LoVo (cell line): ENCODE measurements around the gene MICALL1.

ENCODE experiments used
- DNase-seq: peaks from one replicate; pipeline ENCODE4 v3.0.0-alpha.2; 2016; ENCODE audit warnings: low spot score

MICALL1 gene, protein sequence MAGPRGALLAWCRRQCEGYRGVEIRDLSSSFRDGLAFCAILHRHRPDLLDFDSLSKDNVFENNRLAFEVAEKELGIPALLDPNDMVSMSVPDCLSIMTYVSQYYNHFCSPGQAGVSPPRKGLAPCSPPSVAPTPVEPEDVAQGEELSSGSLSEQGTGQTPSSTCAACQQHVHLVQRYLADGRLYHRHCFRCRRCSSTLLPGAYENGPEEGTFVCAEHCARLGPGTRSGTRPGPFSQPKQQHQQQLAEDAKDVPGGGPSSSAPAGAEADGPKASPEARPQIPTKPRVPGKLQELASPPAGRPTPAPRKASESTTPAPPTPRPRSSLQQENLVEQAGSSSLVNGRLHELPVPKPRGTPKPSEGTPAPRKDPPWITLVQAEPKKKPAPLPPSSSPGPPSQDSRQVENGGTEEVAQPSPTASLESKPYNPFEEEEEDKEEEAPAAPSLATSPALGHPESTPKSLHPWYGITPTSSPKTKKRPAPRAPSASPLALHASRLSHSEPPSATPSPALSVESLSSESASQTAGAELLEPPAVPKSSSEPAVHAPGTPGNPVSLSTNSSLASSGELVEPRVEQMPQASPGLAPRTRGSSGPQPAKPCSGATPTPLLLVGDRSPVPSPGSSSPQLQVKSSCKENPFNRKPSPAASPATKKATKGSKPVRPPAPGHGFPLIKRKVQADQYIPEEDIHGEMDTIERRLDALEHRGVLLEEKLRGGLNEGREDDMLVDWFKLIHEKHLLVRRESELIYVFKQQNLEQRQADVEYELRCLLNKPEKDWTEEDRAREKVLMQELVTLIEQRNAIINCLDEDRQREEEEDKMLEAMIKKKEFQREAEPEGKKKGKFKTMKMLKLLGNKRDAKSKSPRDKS

DNA sequence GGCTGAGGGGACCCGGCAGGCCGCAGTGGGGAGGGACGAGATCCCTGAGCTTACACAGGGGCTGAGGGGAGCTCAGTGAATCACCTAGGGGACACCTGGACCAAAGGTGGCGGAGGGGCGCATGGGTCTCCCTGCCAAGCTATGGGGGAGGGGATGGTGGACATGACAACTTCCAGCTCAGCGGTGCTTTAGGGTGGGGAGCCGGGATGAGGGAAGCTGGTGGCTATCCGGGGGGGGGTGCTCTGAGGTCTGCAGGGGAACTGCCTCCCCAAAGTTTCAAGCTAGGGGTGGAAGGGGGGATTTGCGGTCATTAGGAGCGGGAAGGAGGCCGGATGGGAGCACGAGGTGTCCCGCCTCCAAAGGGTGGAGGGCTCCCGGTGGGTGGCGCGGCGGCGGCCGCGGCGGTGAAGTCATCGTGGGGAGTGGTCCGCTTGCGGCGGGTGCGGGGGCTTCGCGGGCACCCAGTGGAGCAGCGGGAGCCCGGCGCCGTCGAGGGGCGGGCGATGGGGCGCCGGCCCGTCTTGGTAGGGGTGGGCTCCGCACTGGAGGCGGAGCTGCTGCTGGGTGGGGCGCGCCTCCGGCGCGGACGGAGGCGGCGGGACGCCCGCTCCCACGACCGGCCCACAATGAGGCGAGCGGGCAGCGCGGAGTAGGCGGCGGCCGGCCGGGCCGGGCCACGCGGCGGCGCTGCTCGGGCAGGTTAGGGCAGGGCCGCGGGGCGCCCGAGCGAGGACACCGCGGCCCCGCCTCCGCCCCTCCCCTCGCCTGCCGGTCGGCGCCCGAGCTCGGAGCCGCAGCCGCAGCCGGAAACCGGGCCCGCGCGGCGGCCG, at the start of gene MICALL1:
TSS of gene MICALL1 (plus strand) at position 764 of the 830 bp plus-strand sequence. CDS start 126 bp downstream, outside the sequence.
- peak; percentile 87 for DNase-seq

DNA sequence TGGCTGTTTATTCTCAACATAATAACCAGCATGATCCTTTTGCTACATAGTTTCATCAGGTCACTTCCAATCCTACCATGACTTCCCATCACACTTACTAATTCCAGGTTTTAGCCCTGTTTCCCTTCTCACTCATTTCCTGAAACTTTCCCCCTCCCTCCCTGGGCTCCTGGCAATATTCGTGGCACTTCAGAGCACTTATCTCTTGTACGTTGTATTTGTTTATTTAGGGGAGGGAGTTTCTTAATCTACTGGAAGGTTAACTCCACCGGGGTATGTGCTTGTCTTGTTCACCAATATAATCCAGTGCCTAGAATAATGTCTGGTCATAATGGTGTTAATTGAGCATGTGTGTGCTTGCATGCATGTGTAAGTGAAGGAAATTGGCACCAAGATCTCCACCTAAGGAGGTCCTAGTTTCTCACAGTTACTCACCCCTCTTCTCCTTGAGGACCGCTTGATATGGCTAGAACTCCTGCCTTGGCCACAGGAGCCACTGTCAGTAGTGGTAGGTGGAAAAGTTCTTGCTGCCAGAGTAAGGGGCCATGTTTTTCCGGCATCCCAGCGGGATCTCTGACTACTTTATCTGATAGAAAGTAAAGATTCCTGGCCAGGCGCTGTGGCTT, 45.2 kb upstream of the MICALL1 start:
- no peak for DNase-seq

DNA sequence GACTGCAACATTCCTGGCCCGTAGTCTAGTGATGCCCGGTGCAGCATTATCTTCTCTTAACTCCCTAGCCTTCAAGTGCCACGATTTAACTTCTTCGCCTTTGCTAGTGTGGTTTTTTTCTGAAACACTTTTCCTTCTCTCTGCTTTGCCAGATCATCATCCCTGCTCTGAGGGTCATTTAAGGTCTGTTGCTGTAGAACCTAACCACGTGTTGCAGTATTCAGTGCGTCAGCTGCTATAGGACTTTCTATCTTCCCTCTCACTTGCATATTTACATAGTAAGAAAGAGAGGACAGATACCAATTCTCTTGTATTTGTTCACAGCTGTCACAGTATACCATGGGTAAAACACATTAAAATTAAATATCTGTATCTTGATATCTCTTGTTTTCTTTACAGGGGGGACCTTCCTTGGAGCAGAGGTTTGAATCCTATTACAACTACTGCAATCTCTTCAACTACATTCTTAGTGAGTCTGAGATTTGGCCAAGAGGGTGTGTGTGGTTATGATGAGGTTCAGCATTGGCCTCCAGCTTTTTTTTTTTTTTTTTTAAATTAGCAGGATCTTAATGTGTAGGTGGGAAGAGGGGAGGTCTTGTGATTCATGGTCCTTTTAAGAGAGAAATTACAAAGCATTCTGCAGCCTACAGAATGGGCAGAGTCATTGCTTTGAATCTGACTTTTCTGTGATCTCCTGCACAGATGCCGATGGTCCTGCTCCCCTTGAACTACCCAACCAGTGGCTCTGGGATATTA, 43.3 kb upstream of the MICALL1 start:
- no peak for DNase-seq

DNA sequence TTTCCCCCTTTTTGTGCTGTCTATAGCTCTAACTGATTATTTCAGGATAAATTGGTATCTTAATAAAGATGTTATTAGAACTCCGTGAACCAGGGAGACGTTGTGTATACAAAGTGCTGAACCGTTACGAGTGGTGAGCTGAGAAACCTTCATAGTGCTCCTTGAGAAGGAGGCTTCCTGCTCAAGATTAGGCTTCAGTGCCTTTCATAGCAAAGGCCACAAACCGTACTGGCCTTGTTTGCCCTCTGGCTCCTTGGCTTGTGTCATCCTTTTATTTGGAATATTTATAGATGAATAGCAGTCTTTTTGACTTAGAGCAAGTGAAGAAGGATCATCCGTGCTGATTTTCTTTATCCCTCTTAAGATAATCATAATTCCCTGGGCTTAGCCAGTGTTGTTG, 40.6 kb upstream of the MICALL1 start:
- no peak for DNase-seq

DNA sequence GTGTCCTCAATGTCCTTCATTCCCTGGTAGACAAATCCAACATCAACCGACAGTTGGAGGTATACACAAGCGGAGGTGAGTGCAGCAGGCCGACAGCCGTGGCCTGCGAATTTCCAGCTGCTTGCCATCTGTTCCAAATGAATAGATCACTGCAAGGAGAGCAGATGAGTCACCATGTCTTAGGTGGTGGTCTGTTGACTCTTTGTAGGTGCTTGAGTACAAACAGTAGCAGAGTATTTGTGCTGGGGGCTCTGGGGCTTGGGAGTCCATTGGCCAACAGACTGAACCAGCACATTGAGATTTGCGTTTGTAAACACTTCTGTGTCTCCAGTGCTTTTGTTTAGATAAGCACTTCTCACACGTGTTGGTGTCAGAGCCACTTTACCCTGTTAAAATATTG, 35.8 kb upstream of the MICALL1 start:
- no peak for DNase-seq

DNA sequence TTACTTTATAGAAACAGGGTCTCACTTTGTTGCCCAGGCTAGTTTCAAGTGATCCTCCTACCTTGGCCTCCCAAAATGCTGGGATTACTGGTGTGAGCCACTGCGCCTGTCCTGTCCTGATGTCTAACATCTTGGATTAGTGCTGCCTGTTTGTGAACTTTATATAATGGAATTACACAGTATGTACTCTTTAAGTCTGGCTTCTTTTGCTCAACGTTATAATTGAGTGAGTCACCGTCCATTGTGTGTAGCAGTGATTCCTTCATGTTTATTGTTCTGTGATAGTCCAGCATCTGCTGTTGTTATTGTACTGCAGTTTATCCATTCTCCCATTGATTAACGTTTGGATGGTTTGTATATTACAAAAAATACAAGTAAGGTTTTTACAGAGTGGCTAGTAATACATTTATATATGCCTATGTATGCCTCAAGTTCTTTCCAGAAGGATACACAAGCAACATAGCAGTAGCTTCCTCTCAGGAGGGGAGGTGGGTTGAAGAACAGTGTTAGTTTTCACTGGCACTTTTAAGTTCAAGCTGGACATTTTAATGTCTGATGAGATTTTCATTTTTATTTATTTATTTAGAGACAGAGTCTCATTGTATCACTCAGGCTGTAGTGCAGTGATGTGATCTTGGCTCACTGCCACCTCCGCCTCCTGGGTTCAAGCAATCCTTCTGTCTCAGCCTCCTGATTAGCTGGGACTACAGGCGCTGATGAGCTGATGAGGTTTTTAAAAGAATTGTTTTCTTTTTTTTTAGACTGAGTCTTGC, 25.2 kb upstream of the MICALL1 start:
- no peak for DNase-seq

DNA sequence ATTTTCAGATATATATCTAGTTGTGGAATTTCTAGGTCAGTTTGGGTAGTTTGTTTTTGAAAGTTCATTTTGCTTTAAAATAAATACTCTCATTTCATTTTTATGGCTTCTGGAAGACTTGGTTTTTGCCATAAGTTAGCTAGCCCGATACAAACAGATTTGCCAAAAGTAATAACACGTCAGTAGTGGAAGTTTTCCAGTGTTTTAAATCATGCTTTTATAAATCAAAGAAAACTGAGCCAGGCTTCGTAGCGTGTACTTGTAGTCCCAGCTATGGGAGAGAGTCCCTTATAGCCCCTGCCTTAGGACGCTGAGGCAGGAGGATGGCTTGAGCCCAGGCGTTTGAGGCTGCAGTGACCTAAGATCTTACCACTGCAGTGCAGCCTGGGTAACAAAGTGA, 21.7 kb upstream of the MICALL1 start:
- no peak for DNase-seq

DNA sequence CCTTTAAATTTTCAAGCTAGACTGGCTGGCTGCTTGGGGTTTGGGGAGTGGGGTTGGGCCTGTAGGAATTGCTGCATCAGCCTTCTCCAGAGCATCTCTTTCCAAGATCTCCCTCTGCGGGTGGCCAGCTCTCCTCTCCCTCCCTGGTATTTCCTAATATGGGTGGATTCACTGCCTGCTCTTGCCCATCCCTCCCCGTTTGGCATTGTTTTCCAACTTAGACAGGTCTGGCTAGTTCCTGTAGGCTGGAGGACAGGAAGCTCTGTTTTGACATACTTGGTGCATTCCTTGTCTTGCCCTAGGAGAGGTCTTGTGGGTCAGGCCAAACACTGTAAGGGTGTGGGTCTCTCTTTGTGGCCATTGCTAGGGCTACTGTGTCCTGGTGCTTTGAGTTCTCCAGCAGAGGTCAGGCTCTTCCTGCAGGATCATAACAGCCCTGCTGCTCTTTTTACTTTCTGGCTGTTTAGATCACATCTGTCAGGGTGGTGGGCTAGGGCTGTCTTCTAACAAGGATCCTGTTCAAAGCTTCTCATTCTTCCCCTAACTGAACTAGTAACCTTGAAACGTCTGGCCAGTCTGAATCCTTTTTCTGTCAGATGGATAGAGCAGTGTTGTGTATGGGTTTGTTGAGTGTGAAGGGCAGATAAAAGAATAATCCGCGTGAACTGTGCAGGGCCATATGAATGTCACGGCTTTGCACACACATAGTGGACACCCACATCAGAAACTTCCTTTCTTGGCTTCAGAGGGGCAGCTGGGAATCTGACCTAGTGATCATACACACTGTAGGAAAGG, 18.3 kb upstream of the MICALL1 start:
- DNase-seq, result no peak

DNA sequence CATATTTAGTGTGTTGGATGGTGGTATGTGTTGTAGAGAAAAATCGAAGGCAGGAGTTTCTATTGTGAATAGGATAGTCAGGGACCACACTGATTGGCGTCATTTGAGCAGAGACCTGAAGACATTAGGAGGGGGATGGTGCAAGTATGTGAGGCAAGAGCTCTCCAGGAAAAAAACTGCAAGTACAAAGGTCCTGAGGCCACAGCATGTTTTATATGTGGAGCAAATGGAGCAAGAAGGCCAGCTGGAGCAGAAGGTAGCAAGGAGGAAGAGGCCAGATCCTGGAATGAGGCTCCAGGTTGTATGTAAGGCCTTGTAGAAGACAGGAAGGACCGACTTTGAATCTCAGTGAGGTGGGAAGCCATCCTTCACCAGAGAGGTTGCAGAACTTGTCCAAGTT, 14.2 kb upstream of the MICALL1 start:
- no peak for DNase-seq

DNA sequence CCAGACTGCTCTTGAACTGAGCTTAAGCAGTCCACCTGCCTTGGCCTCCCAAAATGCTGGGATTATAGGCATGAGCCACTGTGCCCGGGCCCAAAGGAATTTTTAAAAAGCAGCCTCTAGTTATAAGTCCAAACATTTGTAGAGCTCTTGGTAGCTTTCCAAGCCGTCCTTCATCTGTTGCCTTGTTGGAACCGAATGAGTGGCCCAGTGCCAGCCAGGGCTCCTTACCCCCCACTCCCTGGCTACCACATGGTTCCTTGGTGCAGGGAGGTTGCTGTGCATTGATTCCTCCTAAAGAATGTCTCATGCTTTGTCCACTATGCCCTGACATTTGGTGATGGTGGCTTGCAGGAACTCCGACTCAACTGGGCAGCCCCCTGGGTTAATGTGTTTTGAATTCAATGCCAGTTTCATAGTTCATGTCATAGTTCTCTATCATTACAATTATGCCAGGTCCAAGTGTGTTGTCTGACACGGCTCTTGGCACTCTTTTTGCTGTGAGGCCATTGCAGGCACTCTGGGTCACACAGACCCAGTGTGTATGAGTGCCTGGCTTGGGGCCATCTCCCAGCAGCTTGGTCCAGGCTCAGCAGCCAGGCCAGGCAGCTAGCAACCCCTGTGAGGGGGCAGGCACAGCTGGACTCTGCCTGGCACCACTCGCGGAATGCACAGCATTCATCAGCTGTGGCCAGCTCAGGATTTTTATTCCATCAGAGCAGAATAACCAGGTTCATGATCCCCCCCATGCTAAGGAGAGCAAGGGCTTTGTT, 13.3 kb upstream of the MICALL1 start:
- DNase-seq, result no peak

DNA sequence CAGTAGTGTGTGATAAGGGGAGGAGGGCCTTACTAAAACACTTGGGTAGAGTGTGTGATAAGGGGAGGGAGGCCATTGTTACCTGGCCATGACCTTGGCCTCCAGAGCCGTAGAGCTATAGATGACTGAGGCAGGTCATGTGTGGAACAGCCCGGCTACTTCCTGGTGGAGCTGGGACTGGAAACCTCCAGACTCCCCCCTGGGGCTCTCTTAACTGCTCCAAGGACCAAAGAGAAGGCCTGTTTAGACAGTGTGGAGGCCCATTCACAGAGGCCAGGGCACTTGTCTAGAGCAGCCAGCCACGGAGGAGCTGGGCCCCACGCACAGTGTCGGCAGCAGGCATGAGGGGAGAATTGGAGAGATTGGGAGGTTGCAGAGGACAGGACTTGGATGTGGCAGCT, 12.5 kb upstream of the MICALL1 start:
- DNase-seq, result no peak

DNA sequence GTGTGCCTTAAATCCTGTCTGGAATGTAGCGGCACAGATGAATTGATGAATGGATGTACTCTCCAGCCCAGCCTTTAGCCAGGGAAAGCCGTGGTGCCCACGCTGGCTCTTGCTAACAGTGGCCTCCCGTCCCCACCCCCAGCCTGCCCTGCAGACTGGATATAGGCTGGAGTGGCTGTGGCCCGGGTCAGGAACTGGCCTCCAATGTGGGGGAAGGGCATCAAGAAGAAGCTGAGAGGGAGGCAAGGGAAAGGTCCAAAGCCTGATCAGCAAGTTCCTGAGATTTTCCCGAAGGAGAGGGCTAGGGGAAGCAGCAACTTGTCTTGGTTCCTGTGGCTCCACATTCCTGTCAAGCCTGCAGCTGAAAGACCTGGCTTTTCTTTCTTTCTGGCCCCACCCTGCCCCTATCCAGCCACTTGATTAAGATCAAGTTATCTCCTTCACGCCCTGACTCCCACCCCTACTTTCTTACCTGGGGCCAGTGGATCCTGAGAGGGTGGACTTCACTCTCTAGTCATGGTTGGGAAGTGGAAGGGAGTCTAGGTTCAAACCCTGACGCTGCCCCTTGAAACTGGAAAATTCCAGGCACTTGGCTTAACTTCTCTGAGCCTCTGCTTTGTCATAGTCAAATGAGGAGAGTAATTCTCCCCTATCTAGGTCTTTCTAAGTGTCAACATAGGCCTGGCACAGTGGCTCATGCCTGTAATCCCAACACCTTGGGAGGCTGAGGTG, 11.0 kb upstream of the MICALL1 start:
- peak; percentile 39 for DNase-seq

DNA sequence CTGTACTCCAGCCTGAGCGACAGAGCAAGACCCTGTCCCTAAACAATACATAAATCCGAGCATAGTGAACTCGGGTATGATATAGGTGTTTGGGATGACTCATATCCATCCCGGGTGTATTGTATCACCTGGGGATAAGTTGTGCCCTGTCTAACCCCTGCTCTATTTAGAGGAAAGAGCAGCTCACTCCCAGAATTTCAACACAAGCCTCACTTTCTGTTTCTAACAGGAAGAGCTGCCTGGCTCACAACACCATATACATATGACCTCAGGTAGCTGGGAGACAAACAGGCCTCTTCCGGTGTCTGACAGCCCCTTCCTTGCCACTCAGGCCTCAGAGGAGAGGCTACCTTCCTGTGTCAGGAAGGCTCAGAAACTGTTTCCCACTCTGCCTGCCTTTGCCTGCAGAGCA, 9.9 kb upstream of the MICALL1 start:
- peak; percentile 75 for DNase-seq

DNA sequence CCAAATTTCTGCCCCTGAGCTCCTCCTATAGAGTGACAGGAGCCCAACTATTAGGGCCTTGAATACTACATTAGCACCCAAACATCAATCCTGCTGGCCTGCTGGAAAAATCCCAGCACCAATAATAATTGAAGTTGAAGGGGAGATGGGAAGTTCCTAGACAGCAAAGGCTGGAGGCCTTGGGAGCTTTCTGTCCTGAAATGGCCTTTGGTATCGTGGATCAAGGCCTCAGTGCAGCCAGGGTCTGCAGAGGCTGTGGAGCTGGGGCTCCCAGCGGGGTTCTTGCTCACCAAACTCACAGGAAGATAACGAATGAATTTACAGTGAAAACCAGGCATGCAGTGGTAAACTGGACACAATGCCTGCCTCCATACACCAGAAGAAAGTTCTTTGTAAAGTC, 9.2 kb upstream of the MICALL1 start:
- DNase-seq, result no peak

DNA sequence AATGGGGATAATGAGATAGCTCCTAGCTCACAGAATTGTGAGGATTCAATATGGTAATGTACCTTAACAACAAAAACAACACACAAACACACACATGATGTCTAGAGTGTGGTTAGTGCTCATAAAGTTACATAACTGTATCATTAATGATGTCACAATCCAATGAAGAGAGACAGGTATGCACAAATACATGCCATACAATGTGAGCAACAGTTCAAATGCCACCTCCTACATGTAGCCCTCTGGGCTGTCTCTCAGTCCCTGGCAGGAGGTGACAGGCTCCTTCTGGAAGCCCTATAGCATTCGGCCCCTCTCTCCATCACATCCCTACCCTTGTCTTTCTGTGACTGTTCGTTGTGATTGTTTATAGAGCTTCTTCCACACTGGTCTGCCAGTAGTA, 8.3 kb upstream of the MICALL1 start:
- DNase-seq, result no peak

DNA sequence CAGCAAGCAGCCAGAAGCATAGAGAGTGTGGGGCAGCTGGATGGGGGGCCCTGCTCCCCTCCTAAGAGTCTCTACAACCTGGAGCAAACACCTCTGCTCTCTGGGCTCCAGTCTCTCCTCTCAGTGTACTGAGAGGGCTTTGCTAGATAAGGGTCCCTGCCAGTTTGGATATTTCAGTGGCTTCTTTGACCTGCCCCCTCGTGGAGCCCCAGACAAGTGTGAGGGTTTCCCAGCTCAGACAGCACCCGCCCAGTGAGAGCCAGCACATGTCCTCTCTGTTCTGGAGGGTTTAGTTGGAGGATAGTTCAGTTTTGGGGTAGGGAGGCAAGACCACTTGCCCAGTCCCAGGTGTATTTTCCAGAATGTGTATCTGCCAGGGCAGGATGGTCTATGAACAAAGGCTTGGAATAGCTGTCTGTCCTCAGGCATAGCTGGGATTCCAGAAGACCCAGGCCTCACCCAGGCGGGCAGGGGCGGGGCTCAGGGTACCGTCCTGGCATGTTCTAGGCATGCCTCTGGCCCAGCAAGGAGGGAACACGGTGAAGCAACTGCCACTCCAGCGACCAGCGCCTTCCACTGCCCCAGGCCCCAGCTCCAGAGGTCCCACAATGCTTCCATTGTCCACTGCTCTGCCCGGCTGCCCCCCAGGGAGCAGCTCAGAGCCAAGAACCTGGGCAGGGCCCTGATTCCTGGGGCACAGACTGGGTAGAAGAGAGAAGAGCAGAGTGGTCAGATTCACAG, 7.5 kb upstream of the MICALL1 start:
- peak; percentile 93 for DNase-seq
